Skeletal muscle tissue (tissue), 4 donors: Measurements from ENCODE around the gene ZNF790. TPM values are rescaled to one million over a fixed set of nuclear protein-coding genes. Genes with fewer than 3 reads are reported as not detected.
"Not testable (repeated sequence)": the region's sequence is repeated elsewhere in the genome, so short reads cannot be mapped to it uniquely, and the experiment has no call there.

Experiments used
- H3K27ac ChIP-seq: one replicate; pipeline ENCODE4 v1.7.0; 2013; ENCODE audit warnings: mild to moderate bottlenecking, low read depth, low read length, inconsistent platforms
- H3K27me3 ChIP-seq, 3 donors: one replicate each; pipeline ENCODE4 v1.7.0; 2013; ENCODE audit warnings: low read length in 3 of 3; ENCODE audit not compliant: control insufficient read depth in 3 of 3, insufficient read depth in 3 of 3
- H3K36me3 ChIP-seq, 3 donors: one replicate each; pipeline ENCODE4 v1.7.0; 2013; ENCODE audit warnings: low read length in 3 of 3; ENCODE audit not compliant: control insufficient read depth in 3 of 3, insufficient read depth in 3 of 3
- H3K4me1 ChIP-seq, 3 donors: one replicate each; pipeline ENCODE4 v1.7.0; 2013; ENCODE audit warnings: low read length in 3 of 3, mild to moderate bottlenecking in 3 of 3; ENCODE audit not compliant: control insufficient read depth in 3 of 3, insufficient read depth in 3 of 3
- H3K4me3 ChIP-seq, 3 donors: one replicate each; pipeline ENCODE4 v1.7.0; 2013; ENCODE audit warnings: low read length in 3 of 3
- H3K9ac ChIP-seq, 3 donors: one replicate each; pipeline ENCODE4 v1.7.0; 2013; ENCODE audit warnings: low read length in 3 of 3, mild to moderate bottlenecking in 3 of 3, moderate library complexity in 2 of 3, low read depth in 1 of 3
- H3K9me3 ChIP-seq, 3 donors: one replicate each; pipeline ENCODE4 v1.7.0; 2013; ENCODE audit warnings: low read length in 3 of 3; ENCODE audit not compliant: control insufficient read depth in 3 of 3
- total RNA-seq: library from RNA; depleted of rRNA; stranded (reverse); fragments of >200 nt; gene quantifications from one replicate; pipeline ENCODE4 v1.2.3, GENCODE V29; 2014
- donor health status: Osteomylitis.

The ZNF790 gene
- total RNA-seq, 1 donor from 2014 or later: 9.4 TPM

DNA sequence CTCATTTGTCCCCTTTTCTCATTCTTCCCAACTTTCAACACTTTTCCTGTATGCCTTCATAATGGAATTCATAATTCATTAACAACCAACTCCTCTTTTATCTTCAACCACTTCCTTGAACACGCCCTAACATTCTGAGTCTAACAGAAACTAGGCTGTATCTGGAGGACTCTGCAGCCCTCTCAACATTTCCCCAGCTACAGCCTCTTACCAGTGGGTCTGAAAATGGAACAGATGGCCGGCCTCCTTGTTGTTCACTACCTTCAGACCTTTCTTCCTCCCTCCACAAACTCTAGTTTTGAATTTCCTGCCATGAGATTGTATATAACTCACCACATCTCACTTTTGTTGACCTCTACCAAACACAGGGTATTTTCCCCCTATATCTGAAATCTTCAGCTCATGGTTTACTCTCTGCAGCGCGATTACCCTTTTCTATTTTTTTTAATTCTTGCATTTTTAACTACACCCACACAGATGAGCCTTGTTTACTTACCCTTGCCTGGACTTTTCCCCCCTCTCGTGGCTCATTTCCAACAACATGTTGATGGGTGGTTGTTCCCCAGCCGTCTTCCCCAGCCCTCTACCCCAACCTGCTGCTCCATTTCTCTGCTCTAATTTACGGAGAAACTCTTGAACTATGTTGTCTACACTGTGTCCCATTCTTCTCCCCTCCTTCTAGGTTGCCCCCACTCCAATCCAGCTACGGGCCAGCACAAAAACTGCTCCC, 846 bp downstream of the ZNF790 start:
- H3K9me3 ChIP-seq: peaks cover 4 to 13% (median 12%) of the 10 kb centered on the region in 3 donors
- H3K4me1 ChIP-seq: peaks cover 12 to 17% (median 13%) of the 10 kb centered on the region in 3 donors
- peaks cover 10 to 13% (median 13%) of the 10 kb centered on the region in 3 donors for H3K36me3 ChIP-seq
- peak overlapping the region; percentile 89 to 99 (median 89) for H3K4me3 ChIP-seq
- H3K27ac ChIP-seq: peak overlapping the region; percentile 84
- H3K27me3 ChIP-seq: no peaks in the 10 kb centered on the region
- H3K9ac ChIP-seq: peak overlapping the region; percentile 85 to 99 (median 98)

DNA sequence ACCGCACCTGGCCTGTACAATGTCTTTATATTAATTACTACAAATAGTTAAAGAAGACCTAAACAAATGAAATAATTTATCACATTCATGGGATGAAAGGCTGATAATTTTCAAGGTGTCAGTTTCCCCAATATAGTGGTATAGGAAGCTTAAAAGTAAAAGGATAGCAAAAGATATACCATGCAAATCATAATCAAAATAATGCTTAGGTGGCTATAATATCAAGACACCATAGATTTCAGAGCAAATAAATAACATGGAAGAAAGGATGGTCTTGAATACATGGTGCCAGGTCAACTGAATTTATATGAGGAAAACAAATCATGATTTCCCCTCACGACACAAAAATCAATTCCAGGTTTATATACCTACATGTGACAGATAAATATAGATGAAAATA, 4.8 kb downstream of the ZNF790 start:
- Histone ChIP-seq H3K4me3 (peak overlapping the region in 1 of 3 donors; percentile 1), H3K9ac (no peak overlapping the region), H3K27me3 (no peaks in the 10 kb centered on the region), H3K27ac (no peak overlapping the region), H3K36me3 (peaks cover 18 to 31% (median 23%) of the 10 kb centered on the region in 3 donors), H3K9me3 (peaks cover 25 to 39% (median 29%) of the 10 kb centered on the region in 3 donors), H3K4me1 (peaks cover 7 to 11% (median 8%) of the 10 kb centered on the region in 3 donors)

DNA sequence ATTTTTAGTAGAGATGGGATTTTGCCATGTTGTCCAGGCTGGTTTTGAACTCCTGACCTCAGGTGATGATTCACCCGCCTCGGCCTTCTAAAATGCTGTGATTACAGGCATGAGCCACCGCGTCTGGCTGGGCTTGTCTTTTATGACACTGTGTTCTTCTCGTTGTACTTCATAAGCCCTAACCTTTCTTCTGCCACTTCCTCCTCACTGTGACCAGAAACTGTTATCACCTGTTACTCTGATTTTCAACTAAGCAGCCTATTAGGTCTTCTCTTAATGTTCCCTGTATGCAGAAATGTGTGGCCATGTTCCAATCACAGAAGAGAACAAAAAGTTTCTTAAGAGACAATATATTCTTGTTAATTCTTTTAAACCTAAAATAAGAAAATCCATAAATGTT, 16.4 kb downstream of the ZNF790 start:
- peaks cover 63 to 75% (median 73%) of the 10 kb centered on the region in 3 donors for H3K36me3 ChIP-seq

DNA sequence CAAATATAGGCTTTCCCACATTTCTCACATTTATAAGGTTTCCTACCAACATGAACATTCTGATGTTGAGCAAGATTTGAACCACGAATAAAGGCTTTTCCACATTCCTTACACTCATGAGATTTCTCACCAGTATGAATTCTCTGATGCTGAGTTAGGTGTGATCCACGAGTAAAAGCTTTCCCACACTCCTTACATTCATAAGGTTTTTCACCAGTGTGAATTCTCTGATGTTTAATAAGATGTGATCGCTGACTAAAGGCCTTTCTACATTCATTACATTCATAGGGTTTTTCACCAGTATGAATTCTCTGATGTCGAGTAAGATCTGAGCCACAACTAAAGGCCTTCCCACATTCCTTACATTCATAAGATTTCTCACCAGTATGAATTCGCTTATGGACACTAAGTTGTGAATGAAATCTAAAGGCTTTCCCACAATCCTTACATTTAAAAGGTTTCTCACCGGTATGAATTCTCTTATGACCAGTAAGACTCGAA, 19.0 kb downstream of the ZNF790 start:
- Histone ChIP-seq H3K4me3 (peak overlapping the region in 1 of 3 donors; percentile 33), H3K27me3 (no peaks in the 10 kb centered on the region), H3K27ac (no peak overlapping the region), H3K4me1 (no peaks in the 10 kb centered on the region), H3K9ac (no peak overlapping the region), H3K36me3 (peaks cover 53 to 73% (median 58%) of the 10 kb centered on the region in 3 donors), H3K9me3 (peaks cover 43 to 71% (median 47%) of the 10 kb centered on the region in 3 donors)

More for the DNA sequence above, 16.4 kb downstream of the ZNF790 start:
- H3K27me3 ChIP-seq: no peaks in the 10 kb centered on the region
- no peak overlapping the region for H3K27ac ChIP-seq
- H3K9me3 ChIP-seq: peaks cover 37 to 77% (median 50%) of the 10 kb centered on the region in 3 donors
- H3K4me3 ChIP-seq: peak overlapping the region in 2 of 3 donors; percentile 27 to 50
- no peak overlapping the region for H3K9ac ChIP-seq
- H3K4me1 ChIP-seq: no peaks in the 10 kb centered on the region

DNA sequence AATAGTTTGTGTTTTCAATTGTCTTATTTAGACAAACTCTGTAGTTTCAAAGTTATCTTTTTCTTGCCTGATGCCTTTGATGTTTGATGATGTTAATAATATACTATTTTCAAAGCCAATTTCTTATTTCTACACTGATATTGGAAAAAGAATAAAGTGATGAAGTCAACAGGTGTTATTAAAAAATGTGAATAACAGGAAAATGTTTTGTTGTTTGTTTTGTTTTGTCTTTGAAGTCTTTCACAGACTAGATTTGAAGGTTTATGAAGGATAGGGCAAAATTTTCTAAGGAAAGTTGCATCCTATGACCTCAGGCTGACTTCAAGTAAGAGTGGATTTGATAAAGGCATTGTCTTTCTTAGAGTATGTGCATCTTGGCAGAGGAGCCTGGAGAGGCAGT, 31.2 kb downstream of the ZNF790 start:
- Histone ChIP-seq H3K36me3 (peaks cover 5 to 13% (median 8%) of the 10 kb centered on the region in 3 donors), H3K9ac (no peak overlapping the region), H3K4me3 (peak overlapping the region in 1 of 3 donors; percentile 7), H3K9me3 (peaks cover 16 to 37% (median 19%) of the 10 kb centered on the region in 3 donors), H3K27ac (no peak overlapping the region), H3K4me1 (no peaks in the 10 kb centered on the region), H3K27me3 (no peaks in the 10 kb centered on the region)

DNA sequence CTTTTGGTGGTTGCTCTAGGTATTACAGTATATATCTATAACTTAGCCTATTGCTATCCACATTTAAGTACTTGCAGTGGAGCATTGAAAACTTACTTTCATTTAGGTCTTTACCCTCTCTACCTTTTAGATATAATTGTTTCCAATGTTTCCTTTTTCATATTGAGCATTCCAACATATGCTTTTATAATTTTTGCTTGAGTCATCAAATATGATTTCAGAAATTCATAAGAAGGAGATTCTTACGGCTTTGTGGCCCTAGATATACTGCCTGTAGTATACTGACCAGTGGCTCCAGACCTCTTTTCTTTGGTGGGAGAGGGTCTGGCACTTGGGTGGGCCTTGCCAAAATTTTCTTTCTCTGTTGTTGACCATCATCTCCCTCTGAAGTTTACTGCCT, 32.8 kb downstream of the ZNF790 start:
- Histone ChIP-seq H3K36me3 (peaks cover 5 to 13% (median 8%) of the 10 kb centered on the region in 3 donors), H3K9me3 (peaks cover 13 to 29% (median 19%) of the 10 kb centered on the region in 3 donors), H3K4me3 (no peak overlapping the region), H3K9ac (no peak overlapping the region), H3K27me3 (no peaks in the 10 kb centered on the region), H3K27ac (no peak overlapping the region), H3K4me1 (no peaks in the 10 kb centered on the region)

DNA sequence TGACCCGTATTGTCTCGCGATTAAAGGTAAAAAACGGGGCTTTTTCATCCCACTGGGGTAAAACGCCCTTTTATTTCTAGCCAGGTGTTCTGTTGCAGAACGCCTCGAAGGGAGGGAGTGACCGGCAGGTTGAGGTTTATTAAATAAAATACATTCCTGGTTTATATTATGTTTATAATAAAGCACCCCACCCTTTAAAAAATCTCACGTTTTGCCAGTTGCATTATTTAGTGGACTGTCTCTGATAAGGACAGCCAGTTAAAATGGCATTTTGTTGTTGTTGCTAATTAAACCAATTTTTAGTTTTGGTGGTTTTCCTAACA, 40.4 kb downstream of the ZNF790 start:
- Histone ChIP-seq H3K9me3 (peaks cover 2 to 6% (median 6%) of the 10 kb centered on the region in 3 donors), H3K4me3 (peak overlapping the region; percentile 77 to 87 (median 85)), H3K27ac (peak overlapping the region; percentile 54), H3K36me3 (peaks cover 2 to 8% (median 4%) of the 10 kb centered on the region in 3 donors), H3K9ac (peak overlapping the region; percentile 47 to 75 (median 67)), H3K27me3 (peaks cover 0 to 2% (median 0%) of the 10 kb centered on the region in 3 donors), H3K4me1 (no peaks in the 10 kb centered on the region)

DNA sequence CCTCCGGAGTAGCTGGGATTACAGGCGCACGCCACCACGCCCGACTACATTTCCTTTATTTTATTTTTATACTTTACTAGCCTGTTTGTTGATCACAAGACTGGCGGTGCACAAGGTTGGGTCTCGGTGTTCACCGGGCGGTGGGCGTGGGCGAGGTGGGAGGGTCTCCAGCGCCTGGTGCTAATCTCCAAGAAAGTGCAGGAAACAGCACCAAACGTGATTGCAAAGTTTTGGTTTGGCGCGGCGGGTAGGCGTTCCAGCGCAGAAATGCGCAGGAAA, 41.5 kb downstream of the ZNF790 start:
- Histone ChIP-seq H3K9me3 (peaks cover 2 to 6% (median 6%) of the 10 kb centered on the region in 3 donors), H3K27ac (peak overlapping the region; percentile 29), H3K4me3 (peak overlapping the region; percentile 77 to 87 (median 85)), H3K9ac (no peak overlapping the region), H3K27me3 (peaks cover 0 to 2% (median 0%) of the 10 kb centered on the region in 3 donors), H3K4me1 (no peaks in the 10 kb centered on the region), H3K36me3 (peaks cover 0 to 4% (median 0%) of the 10 kb centered on the region in 3 donors)

DNA sequence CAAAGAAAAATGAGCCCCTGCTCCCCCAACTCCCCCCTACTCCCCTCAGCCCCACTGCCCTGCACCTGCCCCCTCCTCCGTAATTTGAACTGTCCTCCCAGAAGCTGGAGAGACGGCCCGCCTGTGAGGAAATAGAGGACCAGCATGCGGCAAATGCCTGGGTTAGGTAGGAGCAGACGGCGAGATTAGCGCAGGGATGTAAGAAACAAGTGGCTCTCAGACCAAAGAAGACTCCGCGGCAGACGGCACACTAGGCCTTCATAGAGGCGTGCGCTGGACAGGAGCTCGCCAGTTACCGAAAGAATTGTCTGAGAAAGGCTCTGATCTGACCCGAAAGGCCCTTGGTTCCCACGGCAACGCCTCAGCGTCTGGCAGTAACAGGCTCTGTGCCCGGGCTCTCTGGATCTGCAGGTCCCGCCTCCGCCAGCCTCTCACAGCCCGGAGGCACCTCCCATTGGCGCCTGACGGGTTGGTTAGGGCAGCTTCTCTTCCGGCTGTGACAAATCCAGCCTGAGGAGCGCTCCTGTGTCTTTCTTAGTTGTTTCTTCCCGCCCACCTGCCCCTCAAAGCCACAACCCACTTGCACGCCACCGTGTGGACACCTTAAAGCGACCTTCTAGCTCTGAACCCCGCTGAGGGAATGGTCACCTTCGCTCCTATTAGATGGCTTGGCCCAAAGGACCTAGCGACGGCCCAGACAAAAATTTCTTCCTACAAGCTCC, 46.6 kb downstream of the ZNF790 start:
- H3K27me3 ChIP-seq, H3K9me3 ChIP-seq, H3K9ac ChIP-seq, H3K4me3 ChIP-seq, H3K27ac ChIP-seq, H3K36me3 ChIP-seq, H3K4me1 ChIP-seq: not testable (repeated sequence)

DNA sequence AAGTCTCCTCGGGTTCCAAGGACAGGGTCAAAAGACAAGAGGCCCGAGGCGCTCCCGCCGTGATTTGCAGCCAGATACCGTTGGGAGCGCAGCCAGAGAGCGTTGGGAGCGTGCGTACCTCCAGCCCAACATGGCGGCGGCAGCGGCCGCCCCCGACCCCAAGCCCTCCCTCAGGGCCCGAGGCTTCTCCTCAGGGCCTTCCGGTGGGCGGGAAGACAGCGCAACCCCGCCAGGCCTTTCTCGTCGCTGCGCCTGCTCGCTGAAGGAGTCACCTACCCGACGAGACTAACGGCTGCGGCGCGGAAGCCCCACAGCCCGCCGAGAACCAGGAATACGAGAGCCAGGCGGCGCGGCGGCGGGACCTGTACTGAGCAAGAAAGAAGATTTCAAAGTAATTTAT, 62.4 kb downstream of the ZNF790 start:
- Histone ChIP-seq H3K4me1 (peaks cover 7 to 19% (median 14%) of the 10 kb centered on the region in 3 donors), H3K9me3 (peaks cover 2 to 13% (median 10%) of the 10 kb centered on the region in 3 donors), H3K27me3 (no peaks in the 10 kb centered on the region), H3K36me3 (no peaks in the 10 kb centered on the region), H3K27ac (no peak overlapping the region), H3K4me3 (peak overlapping the region in 1 of 3 donors; percentile 30), H3K9ac (no peak overlapping the region)
